RKO (cell line): ENCODE measurements around the gene PPP6R2.
A peak's percentile ranks its signal among the peaks of the same experiment; 100 is the strongest.
"Not testable (repeated sequence)": the region's sequence is repeated elsewhere in the genome, so short reads cannot be mapped to it uniquely, and the experiment has no call there.

ENCODE experiments used
- DNase-seq: peaks from one replicate; pipeline ENCODE4 v3.0.0-alpha.2; 2016; ENCODE audit warnings: low spot score

The PPP6R2 gene

GRCh38 chr22:50339945-50340879, 2.9 kb upstream of the PPP6R2 start:
- peak; percentile 46 for DNase-seq

GRCh38 chr22:50341977-50342650, 1.0 kb upstream of the PPP6R2 start:
- DNase-seq: peak; percentile 91

GRCh38 chr22:50343541-50343935, 411 bp downstream of the PPP6R2 start:
- DNase-seq: no peak

GRCh38 chr22:50346470-50346869, 3.3 kb downstream of the PPP6R2 start:
- no peak for DNase-seq

GRCh38 chr22:50347157-50347556, 4.0 kb downstream of the PPP6R2 start:
- no peak for DNase-seq

- no peak for DNase-seq
These were observed 4.9 kb downstream of the PPP6R2 start for GRCh38 chr22:50348058-50348457.

GRCh38 chr22:50356186-50356585, 13.1 kb downstream of the PPP6R2 start:
- no peak for DNase-seq

GRCh38 chr22:50357222-50357621, 14.1 kb downstream of the PPP6R2 start:
- DNase-seq: no peak

GRCh38 chr22:50357756-50358155, 14.6 kb downstream of the PPP6R2 start:
- DNase-seq: no peak

GRCh38 chr22:50360578-50360977, 17.5 kb downstream of the PPP6R2 start:
- no peak for DNase-seq

GRCh38 chr22:50361222-50361621, 18.1 kb downstream of the PPP6R2 start:
- DNase-seq: no peak

GRCh38 chr22:50361688-50362087, 18.6 kb downstream of the PPP6R2 start:
- no peak for DNase-seq

- DNase-seq: no peak
These were observed 20.2 kb downstream of the PPP6R2 start for GRCh38 chr22:50363166-50363802.

- DNase-seq: not testable (repeated sequence)
These were observed 20.7 kb downstream of the PPP6R2 start for GRCh38 chr22:50363803-50364194.

- DNase-seq: no peak
These were observed 24.8 kb downstream of the PPP6R2 start for GRCh38 chr22:50367778-50368500.

- no peak for DNase-seq
These were observed 28.0 kb downstream of the PPP6R2 start for GRCh38 chr22:50371101-50371648.

GRCh38 chr22:50376085-50376651, 33.0 kb downstream of the PPP6R2 start:
- no peak for DNase-seq

GRCh38 chr22:50381021-50381555, 38.0 kb downstream of the PPP6R2 start:
- DNase-seq: not testable (repeated sequence)

GRCh38 chr22:50396751-50397370, 53.7 kb downstream of the PPP6R2 start:
- DNase-seq: no peak

- not testable (repeated sequence) for DNase-seq
These were observed 54.4 kb downstream of the PPP6R2 start for GRCh38 chr22:50397371-50398060.
